H1 (cell line): ENCODE results near the gene SLC25A22.

ENCODE experiments used
- CREB1 ChIP-seq: IDR thresholded peaks from 2 replicates; pipeline ENCODE4 v1.6.1; 2012; ENCODE audit warnings: inconsistent platforms
- CTCF ChIP-seq, 3 experiments: IDR thresholded peaks; 1 replicate in 2 of 3; 2 replicates in 1 of 3; pipeline versions ENCODE4 v1.5.1 to v1.6.1; 2011; ENCODE audit warnings: low read length in 3 of 3, mild to moderate bottlenecking in 3 of 3, inconsistent platforms in 2 of 3, low read depth in 1 of 3, moderate library complexity in 1 of 3; ENCODE audit not compliant: insufficient read depth in 1 of 3; ENCODE audit errors: control extremely low read depth in 1 of 3
- MAX ChIP-seq: IDR thresholded peaks from 2 replicates; pipeline ENCODE4 v1.6.1; 2012; ENCODE audit warnings: inconsistent platforms
- POLR2AphosphoS5 ChIP-seq: IDR thresholded peaks from 2 replicates; pipeline ENCODE4 v1.6.1; 2011; ENCODE audit warnings: low read depth, low read length

- TF ChIP-seq CTCF (IDR thresholded peaks at IDR 0.05; ENCODE audit: control extremely low read depth in 1 of 3, insufficient read depth in 1 of 3, low read depth in 1 of 3, low read length in 3 of 3) = no peak
- TF ChIP-seq POLR2AphosphoS5 = no peak
- TF ChIP-seq CREB1 = no peak
- TF ChIP-seq MAX = no peak
Observed at GRCh38 chr11:742156-742546, 55.9 kb downstream of the SLC25A22 start.
